PC-9 (cell line): ENCODE data around the gene DRAM2.

Experiments
- EZH2 ChIP-seq: fragments of 200-600 bp; sonication (generic); IDR thresholded peaks from 2 replicates; pipeline ENCODE4 v1.8.0; 2017; ENCODE audit warnings: antibody characterized with exemption, low read depth
- TF ChIP-seq, protein P1 (sequence below): fragments of 200-600 bp; sonication (generic); conservative IDR thresholded peaks from 2 replicates; pipeline ENCODE4 v1.6.1; 2017; ENCODE audit warnings: mixed run types, antibody characterized with exemption, mild to moderate bottlenecking, moderate library complexity

DNA sequence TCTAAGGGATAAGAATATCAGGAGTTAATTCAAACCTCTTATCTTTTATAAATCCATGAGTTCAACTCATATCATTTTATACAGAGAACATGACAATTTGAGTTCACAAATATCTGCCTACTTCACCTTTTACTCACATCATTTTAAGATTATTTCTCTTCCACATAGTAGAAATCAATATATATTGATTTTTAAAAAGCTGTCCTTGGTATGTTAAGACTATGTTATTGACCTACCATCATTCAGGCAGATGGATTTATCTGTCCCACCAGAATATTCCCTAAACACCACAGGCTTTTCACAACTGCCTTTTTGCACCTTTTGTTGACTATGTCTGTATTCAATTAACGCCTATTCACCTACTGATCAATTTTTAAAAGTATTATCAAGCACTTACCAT lies 13.5 kb downstream of the DRAM2 start:
- TF ChIP-seq, protein P1, sequence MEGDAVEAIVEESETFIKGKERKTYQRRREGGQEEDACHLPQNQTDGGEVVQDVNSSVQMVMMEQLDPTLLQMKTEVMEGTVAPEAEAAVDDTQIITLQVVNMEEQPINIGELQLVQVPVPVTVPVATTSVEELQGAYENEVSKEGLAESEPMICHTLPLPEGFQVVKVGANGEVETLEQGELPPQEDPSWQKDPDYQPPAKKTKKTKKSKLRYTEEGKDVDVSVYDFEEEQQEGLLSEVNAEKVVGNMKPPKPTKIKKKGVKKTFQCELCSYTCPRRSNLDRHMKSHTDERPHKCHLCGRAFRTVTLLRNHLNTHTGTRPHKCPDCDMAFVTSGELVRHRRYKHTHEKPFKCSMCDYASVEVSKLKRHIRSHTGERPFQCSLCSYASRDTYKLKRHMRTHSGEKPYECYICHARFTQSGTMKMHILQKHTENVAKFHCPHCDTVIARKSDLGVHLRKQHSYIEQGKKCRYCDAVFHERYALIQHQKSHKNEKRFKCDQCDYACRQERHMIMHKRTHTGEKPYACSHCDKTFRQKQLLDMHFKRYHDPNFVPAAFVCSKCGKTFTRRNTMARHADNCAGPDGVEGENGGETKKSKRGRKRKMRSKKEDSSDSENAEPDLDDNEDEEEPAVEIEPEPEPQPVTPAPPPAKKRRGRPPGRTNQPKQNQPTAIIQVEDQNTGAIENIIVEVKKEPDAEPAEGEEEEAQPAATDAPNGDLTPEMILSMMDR = no peak
- TF ChIP-seq EZH2 = no peak
